HG03066 (cell line): Measurements from ENCODE around the gene GALNT16.

Source experiments
- ATAC-seq: cut with Tn5 transposase; IDR thresholded peaks from one replicate; pipeline ENCODE4 v1.9.1; 2021; ENCODE audit warnings: low read depth; ENCODE audit not compliant: unreplicated experiment

GALNT16 gene

GRCh38 chr14:69333791-69334337 is 73.9 kb downstream of the GALNT16 start:
- ATAC-seq: no peak

GRCh38 chr14:69334576-69334975 is 74.6 kb downstream of the GALNT16 start:
- ATAC-seq: no peak

- no peak for ATAC-seq
Observed at GRCh38 chr14:69335371-69335771, 75.4 kb downstream of the GALNT16 start.

GRCh38 chr14:69337984-69338383 is 78.0 kb downstream of the GALNT16 start:
- no peak for ATAC-seq

GRCh38 chr14:69339426-69339825 is 79.5 kb downstream of the GALNT16 start:
- no peak for ATAC-seq

- no peak for ATAC-seq
Observed at GRCh38 chr14:69342928-69343525, 83.1 kb downstream of the GALNT16 start.

GRCh38 chr14:69344171-69344570 is 84.2 kb downstream of the GALNT16 start:
- ATAC-seq: no peak

GRCh38 chr14:69345402-69345801 is 85.4 kb downstream of the GALNT16 start:
- no peak for ATAC-seq

GRCh38 chr14:69346710-69347109 is 86.8 kb downstream of the GALNT16 start:
- ATAC-seq: no peak

- ATAC-seq: no peak
Observed at GRCh38 chr14:69349091-69349777, 89.3 kb downstream of the GALNT16 start.

- ATAC-seq: no peak
Observed at GRCh38 chr14:69350892-69351291, 90.9 kb downstream of the GALNT16 start.

GRCh38 chr14:69351385-69351784 is 91.4 kb downstream of the GALNT16 start:
- no peak for ATAC-seq

GRCh38 chr14:69351911-69352310 is 92.0 kb downstream of the GALNT16 start:
- ATAC-seq: no peak

GRCh38 chr14:69353168-69353567 is 93.2 kb downstream of the GALNT16 start:
- ATAC-seq: no peak

- ATAC-seq: peak; percentile 91
Observed at GRCh38 chr14:69354383-69355153, 94.6 kb downstream of the GALNT16 start.

GRCh38 chr14:69355154-69355597 is 95.2 kb downstream of the GALNT16 start:
- peak; percentile 18 for ATAC-seq

- ATAC-seq: no peak
Observed at GRCh38 chr14:69355607-69356281, 95.8 kb downstream of the GALNT16 start.

GRCh38 chr14:69356903-69357543 is 97.1 kb downstream of the GALNT16 start:
- ATAC-seq: no peak

- ATAC-seq: no peak
Observed at GRCh38 chr14:69357544-69358200, 97.7 kb downstream of the GALNT16 start.
